ENCODE results near the gene PHETA1. TPM values are rescaled to one million over a fixed set of nuclear protein-coding genes. Genes with fewer than 3 reads are reported as not detected.

The PHETA1 gene
- total and polyA plus RNA-seq, 2 of the 13 experiments (the other 11 are each of a cell fraction or from before 2014, with no cell fraction given) = 11.3 to 20.8 TPM

- TF ChIP-seq ZNF333 (CRISPR knock-in tag; IDR thresholded peaks at IDR 0.05; ENCODE audit: borderline replicate concordance) (no peak), XRCC5 (optimal IDR thresholded peaks at IDR 0.05; ENCODE audit: low read length) (peak; percentile 83), IKZF1 (IDR thresholded peaks at IDR 0.05) (no peak), TFDP2 (CRISPR knock-in tag; IDR thresholded peaks at IDR 0.05) (no peak), SIN3B (IDR thresholded peaks at IDR 0.05; ENCODE audit: low read length) (no peak), AGO1 (IDR thresholded peaks at IDR 0.05; ENCODE audit: low read depth, low read length, poor library complexity, severe bottlenecking) (no peak), GATAD1 (CRISPR knock-in tag; IDR thresholded peaks at IDR 0.05) (no peak), ZBTB40 (IDR thresholded peaks at IDR 0.05) (no peak), ZBTB40 (CRISPR knock-in tag; IDR thresholded peaks at IDR 0.05) (no peak), SMC3 (IDR thresholded peaks at IDR 0.05; ENCODE audit: low read length) (peak; percentile 68), EP300 (IDR thresholded peaks at IDR 0.05; ENCODE audit: low read depth in 2 of 2, low read length in 2 of 2) (no peak), EP300 (CRISPR knock-in tag; IDR thresholded peaks at IDR 0.05; ENCODE audit: borderline replicate concordance) (no peak), NFAT5 (CRISPR knock-in tag; IDR thresholded peaks at IDR 0.05) (no peak), RFX5 (IDR thresholded peaks at IDR 0.05; ENCODE audit: low read depth, low read length) (no peak), ZNF790 (CRISPR knock-in tag; IDR thresholded peaks at IDR 0.05; ENCODE audit: borderline replicate concordance) (no peak), EZH2 (conservative IDR thresholded peaks at IDR 0.05; ENCODE audit: low read depth, low read length) (no peak)
These were observed 55.0 kb downstream of the PHETA1 start (continued) for GRCh38 chr12:111313833-111314259.
